Left ventricle myocardium inferior (tissue), 1 donor: Measurements from ENCODE around the gene AUH. TPM values are rescaled to one million over a fixed set of nuclear protein-coding genes. Genes with fewer than 3 reads are reported as not detected.

Experiments used
- DNase-seq: peaks from one replicate; pipeline ENCODE4 v3.0.0-alpha.2; 2020
- H3K27ac ChIP-seq: fragments of 200-600 bp; replicated peaks from 2 replicates; pipeline ENCODE4 v1.8.0; 2021
- H3K27me3 ChIP-seq: fragments of 200-600 bp; 2 replicates; pipeline ENCODE4 v1.8.0; 2021; ENCODE audit warnings: low read depth
- H3K36me3 ChIP-seq: fragments of 200-600 bp; 2 replicates; pipeline ENCODE4 v1.8.0; 2021
- H3K4me1 ChIP-seq: fragments of 200-600 bp; 2 replicates; pipeline ENCODE4 v1.8.0; 2021
- H3K4me3 ChIP-seq: fragments of 200-600 bp; 2 replicates; pipeline ENCODE4 v1.8.0; 2021; ENCODE audit warnings: mild to moderate bottlenecking, moderate library complexity
- H3K9me3 ChIP-seq: fragments of 200-600 bp; replicated peaks from 2 replicates; pipeline ENCODE4 v1.8.0; 2021
- CTCF ChIP-seq: fragments of 200-600 bp; IDR thresholded peaks from 2 replicates; pipeline ENCODE4 v1.8.0; 2021; ENCODE audit warnings: antibody characterized with exemption, mild to moderate bottlenecking, borderline replicate concordance
- intact Hi-C: fragments of 100-400 bp; cut with micrococcal nuclease; formaldehyde crosslinking; loops from one replicate; pipeline ENCODE4 v1.11.0; 2022
- total RNA-seq: library from RNA; stranded (reverse); fragmentation: NEBNext Ultra II Directional; extraction: Animal tissue kit (Norgen Biotek cat#: 25700); gene quantifications from one replicate; pipeline ENCODE4 v1.2.1, GENCODE V29; 2021
- donor health status: DM: no; HTN: yes; CAD: no; lungs with severe emphysema.

The AUH gene
- total RNA-seq, 1 donor from 2014 or later = 44.1 TPM

GRCh38 chr9:91310037-91310436 lies 51.7 kb downstream of the AUH start:
- Histone ChIP-seq H3K36me3 (peaks cover 8% of the 10 kb centered on the region), H3K27ac (no peak overlapping the region), H3K27me3 (no peaks in the 10 kb centered on the region), H3K4me1 (peaks cover 17% of the 10 kb centered on the region), H3K4me3 (no peak overlapping the region), H3K9me3 (no peaks in the 10 kb centered on the region)
- no peak for DNase-seq
- intact Hi-C loops = no loop called here
- no peak for TF ChIP-seq CTCF

- no peak for TF ChIP-seq CTCF
- H3K4me1 ChIP-seq = peaks cover 26% of the 10 kb centered on the region
- no peak for DNase-seq
- H3K36me3 ChIP-seq = peaks cover 8% of the 10 kb centered on the region
- no peak overlapping the region for H3K4me3 ChIP-seq
- H3K27me3 ChIP-seq = no peaks in the 10 kb centered on the region
- intact Hi-C loops = no loop called here
- no peaks in the 10 kb centered on the region for H3K9me3 ChIP-seq
- no peak overlapping the region for H3K27ac ChIP-seq
Observed at GRCh38 chr9:91308191-91308590, 53.5 kb downstream of the AUH start.

- no peak overlapping the region for H3K27ac ChIP-seq
- no peak for TF ChIP-seq CTCF
- H3K27me3 ChIP-seq = no peaks in the 10 kb centered on the region
- H3K36me3 ChIP-seq = peaks cover 8% of the 10 kb centered on the region
- no peak overlapping the region for H3K4me3 ChIP-seq
- peaks cover 35% of the 10 kb centered on the region for H3K4me1 ChIP-seq
- no peaks in the 10 kb centered on the region for H3K9me3 ChIP-seq
- DNase-seq = no peak
- intact Hi-C loops = no loop called here
Observed at GRCh38 chr9:91307279-91307678, 54.4 kb downstream of the AUH start.

DNA sequence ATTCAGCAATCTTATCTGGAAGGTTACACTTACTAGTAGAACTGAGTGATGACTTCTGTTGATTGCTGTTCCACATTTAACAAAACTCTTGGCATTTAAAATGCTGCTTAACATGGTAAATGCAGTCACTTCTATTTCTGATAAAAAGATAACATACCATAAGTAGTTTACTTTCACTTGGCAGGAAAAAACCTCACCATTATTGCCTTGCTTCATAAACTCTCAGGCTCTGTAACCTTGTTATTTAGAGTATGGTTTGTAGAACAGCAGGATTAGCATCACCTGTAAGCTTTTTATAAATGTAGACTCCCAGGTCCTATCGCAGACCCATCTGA lies 55.5 kb downstream of the AUH start:
- TF ChIP-seq CTCF = no peak
- Histone ChIP-seq H3K4me1 (peaks cover 42% of the 10 kb centered on the region), H3K27me3 (no peaks in the 10 kb centered on the region), H3K9me3 (no peaks in the 10 kb centered on the region), H3K4me3 (no peak overlapping the region), H3K27ac (no peak overlapping the region), H3K36me3 (peaks cover 8% of the 10 kb centered on the region)
- intact Hi-C loops = no loop called here
- DNase-seq = no peak

GRCh38 chr9:91305596-91306295 lies 56.0 kb downstream of the AUH start:
- no peak for TF ChIP-seq CTCF
- Histone ChIP-seq H3K4me1 (peaks cover 42% of the 10 kb centered on the region), H3K4me3 (no peak overlapping the region), H3K27me3 (no peaks in the 10 kb centered on the region), H3K9me3 (no peaks in the 10 kb centered on the region), H3K36me3 (peaks cover 8% of the 10 kb centered on the region), H3K27ac (no peak overlapping the region)
- intact Hi-C loops = no loop called here
- DNase-seq = no peak
